GM12878 (cell line): ENCODE results near the gene TMEM82. TPM values are rescaled to one million over a fixed set of nuclear protein-coding genes. Genes with fewer than 3 reads are reported as not detected.

Source experiments
- ATAC-seq: fragments of 200-7000 bp; cut with Tn5 transposase; 3 replicates; pipeline ENCODE4 v1.9.1; 2020; ENCODE audit warnings: mild to moderate bottlenecking, moderate library complexity
- BruUV-seq: library from RNA; stranded (reverse); fragments of 400-500 nt; replicated peaks from 2 replicates; lab custom pipeline; 2021; lab: Mats Ljungman, UMichigan
- CTCF ChIA-PET: fragments of 300-600 bp; sonication (Branson Sonifier 250); formaldehyde crosslinking; extraction: SDS; loops from one replicate; lab custom pipeline; 2021; ENCODE audit warnings: inconsistent platforms; lab: Yijun Ruan, JAX
- POLR2A ChIA-PET: fragments of 350-600 bp; formaldehyde crosslinking; extraction: SDS; loops from one replicate; lab custom pipeline; 2021; ENCODE audit warnings: inconsistent platforms; lab: Charles Lee
- RAD21 ChIA-PET: fragments of 300-600 bp; sonication (Branson Sonifier 250); formaldehyde crosslinking; loops from one replicate; lab custom pipeline; 2023; ENCODE audit warnings: antibody characterized with exemption; ENCODE audit not compliant: unreplicated experiment; lab: Charles Lee
- SMC1A ChIA-PET: fragments of 300-600 bp; sonication (Branson Sonifier 250); formaldehyde crosslinking; loops from one replicate; lab custom pipeline; 2023; ENCODE audit not compliant: unreplicated experiment, uncharacterized antibody; lab: Charles Lee
- DNase-seq: peaks from one replicate; pipeline ENCODE4 v3.0.0-alpha.2; 2011; ENCODE audit warnings: low read depth, low spot score
- FAIRE-seq: peaks from 3 replicates; lab custom pipeline; 2011; peaks lifted over from hg19 to GRCh38; lab: Jason Lieb, UNC
- H2AFZ ChIP-seq: 2 replicates; pipeline ENCODE4 v1.6.0; 2011; ENCODE audit warnings: low read depth, low read length, control low read depth; ENCODE audit not compliant: control insufficient read depth
- H3K27ac ChIP-seq: 2 replicates; pipeline ENCODE4 v1.5.1; 2011; ENCODE audit warnings: control low read depth; ENCODE audit not compliant: control insufficient read depth, insufficient read depth
- H3K27me3 ChIP-seq, 2 experiments: replicated peaks in 1 of 2; 2 replicates each; pipeline versions ENCODE4 v1.6.0 to v1.6.1; 2011; ENCODE audit warnings: low read length in 1 of 2; ENCODE audit not compliant: control insufficient read depth in 2 of 2, insufficient read depth in 2 of 2
- H3K36me3 ChIP-seq, 2 experiments: 2 replicates each; pipeline ENCODE4 v1.5.1; 2011; ENCODE audit warnings: low read length in 1 of 2; ENCODE audit not compliant: control insufficient read depth in 2 of 2, insufficient read depth in 2 of 2
- H3K4me1 ChIP-seq: 2 replicates; pipeline ENCODE4 v1.6.1; 2011; ENCODE audit warnings: mild to moderate bottlenecking, low read length, moderate library complexity, mixed read lengths; ENCODE audit not compliant: control insufficient read depth, insufficient read depth
- H3K4me2 ChIP-seq: 2 replicates; pipeline ENCODE4 v1.6.0; 2011; ENCODE audit warnings: control low read depth; ENCODE audit not compliant: control insufficient read depth, insufficient read depth
- H3K4me3 ChIP-seq: fragments of 200-600 bp; sonication (generic); 2 replicates; pipeline ENCODE4 v1.5.1; 2016
- H3K79me2 ChIP-seq: 2 replicates; pipeline ENCODE4 v1.6.0; 2011; ENCODE audit warnings: low read length; ENCODE audit not compliant: control insufficient read depth, insufficient read depth
- H3K9ac ChIP-seq: 2 replicates; pipeline ENCODE4 v1.8.0; 2011; ENCODE audit warnings: low read length, control low read depth, mixed read lengths; ENCODE audit not compliant: control insufficient read depth, insufficient read depth
- H3K9me3 ChIP-seq: replicated peaks from 3 replicates; pipeline ENCODE4 v1.5.1; 2011; ENCODE audit warnings: mild to moderate bottlenecking, low read length; ENCODE audit not compliant: control insufficient read depth, insufficient read depth
- H4K20me1 ChIP-seq: 2 replicates; pipeline ENCODE4 v1.6.0; 2011; ENCODE audit not compliant: control insufficient read depth, insufficient read depth
- HDAC6 ChIP-seq: fragments of 200-600 bp; sonication (generic); IDR thresholded peaks from one replicate; pipeline ENCODE4 v1.8.0; 2017; ENCODE audit warnings: antibody characterized with exemption; ENCODE audit not compliant: unreplicated experiment
- NR2F1 ChIP-seq: fragments of 450-650 bp; conservative IDR thresholded peaks from 2 replicates; pipeline ENCODE4 v1.6.1; 2017; ENCODE audit warnings: mild to moderate bottlenecking
- SREBF1 ChIP-seq: IDR thresholded peaks from 2 replicates; pipeline ENCODE4 v1.6.1; 2012; ENCODE audit warnings: mild to moderate bottlenecking, low read length
- WGBS: methylation state at CpG from one replicate; pipeline ENCODE4 v1.1.6; 2016; ENCODE audit warnings: low lambda C conversion rate; ENCODE audit not compliant: insufficient replicate concordance, insufficient coverage; ENCODE audit errors: missing lambda C conversion rate; 5-methylcytosine and 5-hydroxymethylcytosine counted together
- in situ Hi-C: fragments of 300-500 bp; cut with MboI; formaldehyde crosslinking; loops from 9 replicates; pipeline ENCODE4 v1.14.3; 2018; ENCODE audit warnings: mixed read lengths
- intact Hi-C: fragments of 100-400 bp; cut with micrococcal nuclease; formaldehyde crosslinking; loops from one replicate; pipeline ENCODE4 v1.14.2; 2022; ENCODE audit not compliant: unreplicated experiment
- polyA plus RNA-seq, 11 experiments: library from polyadenylated mRNA; depleted of rRNA in 4 of 11; unstranded in 6 of 11; stranded (reverse) in 5 of 11; fragments of >200 nt; fragmentation: Nextera tagmentation in 4 of 11; fragmentation: Illumina TruSeq in 1 of 11; extraction: Ambion mirVana in 4 of 11; extraction: Trizol in 1 of 11; gene quantifications; 1 replicate in 1 of 11; 2 replicates in 10 of 11; pipeline versions ENCODE4 v1.2.1 to v1.2.3, GENCODE V29; 2011 to 2016; ENCODE audit warnings: inconsistent platforms in 2 of 11, missing spikeins in 2 of 11, low read depth in 1 of 11
- total RNA-seq, 4 experiments: library from RNA; depleted of rRNA in 3 of 4; stranded (reverse); fragments of >200 nt in 3 of 4; fragmentation: Illumina TruSeq in 1 of 4; extraction: Trizol in 1 of 4; gene quantifications; 2 replicates each; pipeline versions ENCODE4 v1.2.1 to v1.2.3, GENCODE V29; 2013 to 2021
- TF ChIP-seq, protein P1 (sequence below): fragments of 450-650 bp; IDR thresholded peaks from 2 replicates; pipeline ENCODE4 v1.6.1; 2017; ENCODE audit warnings: mild to moderate bottlenecking
- TF ChIP-seq, protein P2 (sequence below): fragments of 450-650 bp; IDR thresholded peaks from 2 replicates; pipeline ENCODE4 v1.6.1; 2017; ENCODE audit warnings: mild to moderate bottlenecking, moderate library complexity

TMEM82 gene
- total and polyA plus RNA-seq, 10 of the 15 experiments (the other 5 are each of a cell fraction or from before 2014, with no cell fraction given), result not detected

DNA sequence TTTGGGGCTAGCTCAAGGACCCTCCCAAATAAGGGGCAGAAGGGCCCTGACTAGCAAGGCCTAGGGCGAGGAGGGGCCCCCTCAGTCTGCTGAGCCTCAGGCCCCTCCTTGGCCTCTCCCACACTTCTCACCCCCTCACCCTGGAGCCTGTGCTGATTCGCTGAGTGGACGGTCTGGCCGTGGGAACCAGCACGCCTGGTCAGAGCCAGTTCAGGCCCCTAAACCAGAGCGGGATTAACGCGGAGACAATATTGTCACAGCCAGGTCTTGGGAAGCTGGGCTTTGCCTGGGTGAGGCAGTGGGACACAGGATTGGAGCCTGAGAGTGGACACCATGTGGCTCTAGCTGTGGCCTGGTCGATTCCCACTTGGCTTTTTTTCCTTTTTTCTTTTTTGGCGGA, 11.5 kb downstream of the TMEM82 start:
- intact Hi-C loops, result no loop called here
- no peak for ATAC-seq

More for the DNA sequence above, 11.5 kb downstream of the TMEM82 start:
- no TSS peak for BruUV-seq
- Histone ChIP-seq H3K27ac (no peak overlapping the region), H3K79me2 (no peaks in the 10 kb centered on the region), H3K9me3 (no peaks in the 10 kb centered on the region), H3K4me1 (no peaks in the 10 kb centered on the region), H2AFZ (no peak overlapping the region), H3K9ac (no peak overlapping the region), H3K27me3 (peaks cover 3 to 19% of the 10 kb centered on the region in 2 experiments; a peak in 3 of 4 replicates), H3K4me3 (no peak overlapping the region), H3K36me3 (no peaks in the 10 kb centered on the region), H4K20me1 (no peaks in the 10 kb centered on the region), H3K4me2 (no peak overlapping the region)
- CTCF ChIA-PET, result interaction anchor here (0.8 to 1.0 kb wide), 2 partner anchors 24 to 38 kb away, joined by 3 read pairs; no protein-coding TSS in a partner anchor
- FAIRE-seq (no peak), DNase-seq (no peak)
- 43% methylated on average over 10 of the region's 10 CpGs for WGBS
- in situ Hi-C loops, result no loop called here
- TF ChIP-seq SREBF1 (no peak), HDAC6 (no peak), NR2F1 (no peak)
- TF ChIP-seq, protein P1, sequence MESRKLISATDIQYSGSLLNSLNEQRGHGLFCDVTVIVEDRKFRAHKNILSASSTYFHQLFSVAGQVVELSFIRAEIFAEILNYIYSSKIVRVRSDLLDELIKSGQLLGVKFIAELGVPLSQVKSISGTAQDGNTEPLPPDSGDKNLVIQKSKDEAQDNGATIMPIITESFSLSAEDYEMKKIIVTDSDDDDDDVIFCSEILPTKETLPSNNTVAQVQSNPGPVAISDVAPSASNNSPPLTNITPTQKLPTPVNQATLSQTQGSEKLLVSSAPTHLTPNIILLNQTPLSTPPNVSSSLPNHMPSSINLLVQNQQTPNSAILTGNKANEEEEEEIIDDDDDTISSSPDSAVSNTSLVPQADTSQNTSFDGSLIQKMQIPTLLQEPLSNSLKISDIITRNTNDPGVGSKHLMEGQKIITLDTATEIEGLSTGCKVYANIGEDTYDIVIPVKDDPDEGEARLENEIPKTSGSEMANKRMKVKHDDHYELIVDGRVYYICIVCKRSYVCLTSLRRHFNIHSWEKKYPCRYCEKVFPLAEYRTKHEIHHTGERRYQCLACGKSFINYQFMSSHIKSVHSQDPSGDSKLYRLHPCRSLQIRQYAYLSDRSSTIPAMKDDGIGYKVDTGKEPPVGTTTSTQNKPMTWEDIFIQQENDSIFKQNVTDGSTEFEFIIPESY, result no peak
- TF ChIP-seq, protein P2, sequence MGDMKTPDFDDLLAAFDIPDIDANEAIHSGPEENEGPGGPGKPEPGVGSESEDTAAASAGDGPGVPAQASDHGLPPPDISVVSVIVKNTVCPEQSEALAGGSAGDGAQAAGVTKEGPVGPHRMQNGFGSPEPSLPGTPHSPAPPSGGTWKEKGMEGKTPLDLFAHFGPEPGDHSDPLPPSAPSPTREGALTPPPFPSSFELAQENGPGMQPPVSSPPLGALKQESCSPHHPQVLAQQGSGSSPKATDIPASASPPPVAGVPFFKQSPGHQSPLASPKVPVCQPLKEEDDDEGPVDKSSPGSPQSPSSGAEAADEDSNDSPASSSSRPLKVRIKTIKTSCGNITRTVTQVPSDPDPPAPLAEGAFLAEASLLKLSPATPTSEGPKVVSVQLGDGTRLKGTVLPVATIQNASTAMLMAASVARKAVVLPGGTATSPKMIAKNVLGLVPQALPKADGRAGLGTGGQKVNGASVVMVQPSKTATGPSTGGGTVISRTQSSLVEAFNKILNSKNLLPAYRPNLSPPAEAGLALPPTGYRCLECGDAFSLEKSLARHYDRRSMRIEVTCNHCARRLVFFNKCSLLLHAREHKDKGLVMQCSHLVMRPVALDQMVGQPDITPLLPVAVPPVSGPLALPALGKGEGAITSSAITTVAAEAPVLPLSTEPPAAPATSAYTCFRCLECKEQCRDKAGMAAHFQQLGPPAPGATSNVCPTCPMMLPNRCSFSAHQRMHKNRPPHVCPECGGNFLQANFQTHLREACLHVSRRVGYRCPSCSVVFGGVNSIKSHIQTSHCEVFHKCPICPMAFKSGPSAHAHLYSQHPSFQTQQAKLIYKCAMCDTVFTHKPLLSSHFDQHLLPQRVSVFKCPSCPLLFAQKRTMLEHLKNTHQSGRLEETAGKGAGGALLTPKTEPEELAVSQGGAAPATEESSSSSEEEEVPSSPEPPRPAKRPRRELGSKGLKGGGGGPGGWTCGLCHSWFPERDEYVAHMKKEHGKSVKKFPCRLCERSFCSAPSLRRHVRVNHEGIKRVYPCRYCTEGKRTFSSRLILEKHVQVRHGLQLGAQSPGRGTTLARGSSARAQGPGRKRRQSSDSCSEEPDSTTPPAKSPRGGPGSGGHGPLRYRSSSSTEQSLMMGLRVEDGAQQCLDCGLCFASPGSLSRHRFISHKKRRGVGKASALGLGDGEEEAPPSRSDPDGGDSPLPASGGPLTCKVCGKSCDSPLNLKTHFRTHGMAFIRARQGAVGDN, result no peak
- SMC1A ChIA-PET, result no interaction called here
- POLR2A ChIA-PET, result no interaction called here
- RAD21 ChIA-PET, result no interaction called here
